ENCODE results near the gene KLHL6.
"Not testable (repeated sequence)": the region's sequence is repeated elsewhere in the genome, so short reads cannot be mapped to it uniquely, and the experiment has no call there.

KLHL6 gene

GRCh38 chr3:183519891-183520290 lies 35.6 kb downstream of the KLHL6 start:
- TF ChIP-seq CTCF (IDR thresholded peaks at IDR 0.05; ENCODE audit: low read depth, low read length) = no peak
- H3K4me3 ChIP-seq (ENCODE audit: low read depth, low read length) = no peak overlapping the region

GRCh38 chr3:183518491-183519251 lies 36.8 kb downstream of the KLHL6 start:
- no peak overlapping the region for H3K4me3 ChIP-seq (ENCODE audit: low read depth, low read length)
- no peak for TF ChIP-seq CTCF (IDR thresholded peaks at IDR 0.05; ENCODE audit: low read depth, low read length)

GRCh38 chr3:183517607-183518006 lies 37.9 kb downstream of the KLHL6 start:
- no peak for TF ChIP-seq CTCF (IDR thresholded peaks at IDR 0.05; ENCODE audit: low read depth, low read length)

GRCh38 chr3:183515968-183516851 lies 39.3 kb downstream of the KLHL6 start:
- H3K4me3 ChIP-seq (ENCODE audit: low read depth, low read length) = no peak overlapping the region

More at GRCh38 chr3:183517607-183518006, 37.9 kb downstream of the KLHL6 start:
- no peak overlapping the region for H3K4me3 ChIP-seq (ENCODE audit: low read depth, low read length)

GRCh38 chr3:183514021-183514420 lies 41.5 kb downstream of the KLHL6 start:
- no peak overlapping the region for H3K4me3 ChIP-seq (ENCODE audit: low read depth, low read length)
- no peak for TF ChIP-seq CTCF (IDR thresholded peaks at IDR 0.05; ENCODE audit: low read depth, low read length)

More at GRCh38 chr3:183515968-183516851, 39.3 kb downstream of the KLHL6 start:
- no peak for TF ChIP-seq CTCF (IDR thresholded peaks at IDR 0.05; ENCODE audit: low read depth, low read length)

GRCh38 chr3:183513046-183513706 lies 42.3 kb downstream of the KLHL6 start:
- no peak overlapping the region for H3K4me3 ChIP-seq (ENCODE audit: low read depth, low read length)
- no peak for TF ChIP-seq CTCF (IDR thresholded peaks at IDR 0.05; ENCODE audit: low read depth, low read length)

- H3K4me3 ChIP-seq (ENCODE audit: low read depth, low read length) = not testable (repeated sequence)
These were observed 44.0 kb downstream of the KLHL6 start for GRCh38 chr3:183511286-183512131.

Measured in WI38 (cell line).